Measurements from ENCODE around the gene PYGL. TPM values are rescaled to one million over a fixed set of nuclear protein-coding genes. Genes with fewer than 3 reads are reported as not detected.
"Not testable (repeated sequence)": the region's sequence is repeated elsewhere in the genome, so short reads cannot be mapped to it uniquely, and the experiment has no call there.

Gene PYGL
- total RNA-seq, 1 donor from 2014 or later, result 65.6 TPM

DNA sequence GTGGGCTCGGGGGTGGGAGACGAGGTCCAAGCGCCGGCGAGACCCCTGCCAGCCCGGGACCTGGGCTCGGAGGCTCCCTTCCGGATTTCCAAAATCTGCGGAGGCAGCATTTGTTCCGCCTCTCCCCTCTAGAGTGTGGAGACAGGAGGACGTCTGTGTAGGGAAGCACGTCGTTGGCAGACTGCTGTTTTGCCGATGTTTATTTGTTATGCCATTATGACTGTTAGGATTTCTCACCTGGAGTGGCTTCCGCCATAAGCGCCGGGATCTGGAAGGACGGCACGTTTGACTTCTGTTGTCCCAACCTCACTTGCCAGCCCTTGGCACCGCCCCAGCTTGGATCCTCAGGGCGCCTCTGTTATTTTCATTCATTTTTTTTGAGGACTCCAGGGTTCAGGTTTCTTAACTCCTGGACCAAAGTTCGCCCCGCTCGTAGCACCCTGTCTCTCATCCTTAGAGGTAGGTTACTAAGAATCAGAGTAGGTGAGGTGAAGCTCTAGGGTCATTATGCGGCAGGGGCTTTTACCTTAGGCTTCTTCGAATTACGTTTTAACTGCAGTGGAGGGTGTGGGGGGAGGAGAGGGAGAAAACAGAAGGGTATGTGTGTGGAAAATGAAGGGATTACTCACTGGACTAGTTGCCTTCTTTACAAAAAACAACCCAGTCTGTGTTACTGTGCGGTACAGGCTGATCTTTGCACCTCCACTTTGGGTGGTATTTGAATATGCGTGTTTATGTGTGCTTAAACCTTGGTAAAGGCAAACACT is 547 bp upstream of the PYGL start:
- no peaks in the 10 kb centered on the region for H3K4me1 ChIP-seq
- H3K36me3 ChIP-seq, result no peaks in the 10 kb centered on the region
- TF ChIP-seq, protein P1, sequence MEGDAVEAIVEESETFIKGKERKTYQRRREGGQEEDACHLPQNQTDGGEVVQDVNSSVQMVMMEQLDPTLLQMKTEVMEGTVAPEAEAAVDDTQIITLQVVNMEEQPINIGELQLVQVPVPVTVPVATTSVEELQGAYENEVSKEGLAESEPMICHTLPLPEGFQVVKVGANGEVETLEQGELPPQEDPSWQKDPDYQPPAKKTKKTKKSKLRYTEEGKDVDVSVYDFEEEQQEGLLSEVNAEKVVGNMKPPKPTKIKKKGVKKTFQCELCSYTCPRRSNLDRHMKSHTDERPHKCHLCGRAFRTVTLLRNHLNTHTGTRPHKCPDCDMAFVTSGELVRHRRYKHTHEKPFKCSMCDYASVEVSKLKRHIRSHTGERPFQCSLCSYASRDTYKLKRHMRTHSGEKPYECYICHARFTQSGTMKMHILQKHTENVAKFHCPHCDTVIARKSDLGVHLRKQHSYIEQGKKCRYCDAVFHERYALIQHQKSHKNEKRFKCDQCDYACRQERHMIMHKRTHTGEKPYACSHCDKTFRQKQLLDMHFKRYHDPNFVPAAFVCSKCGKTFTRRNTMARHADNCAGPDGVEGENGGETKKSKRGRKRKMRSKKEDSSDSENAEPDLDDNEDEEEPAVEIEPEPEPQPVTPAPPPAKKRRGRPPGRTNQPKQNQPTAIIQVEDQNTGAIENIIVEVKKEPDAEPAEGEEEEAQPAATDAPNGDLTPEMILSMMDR (IDR thresholded peaks at IDR 0.05), result no peak
- DNase-seq (peak; percentile 72), ATAC-seq (peak; percentile 76 to 77)
- intact Hi-C loops (cut with DNase I), result no loop called here
- peak overlapping the region; percentile 74 for H3K4me3 ChIP-seq
- no peaks in the 10 kb centered on the region for H3K9me3 ChIP-seq
- peak overlapping the region; percentile 88 for H3K27ac ChIP-seq
- no peaks in the 10 kb centered on the region for H3K27me3 ChIP-seq (ENCODE audit: low read depth)

DNA sequence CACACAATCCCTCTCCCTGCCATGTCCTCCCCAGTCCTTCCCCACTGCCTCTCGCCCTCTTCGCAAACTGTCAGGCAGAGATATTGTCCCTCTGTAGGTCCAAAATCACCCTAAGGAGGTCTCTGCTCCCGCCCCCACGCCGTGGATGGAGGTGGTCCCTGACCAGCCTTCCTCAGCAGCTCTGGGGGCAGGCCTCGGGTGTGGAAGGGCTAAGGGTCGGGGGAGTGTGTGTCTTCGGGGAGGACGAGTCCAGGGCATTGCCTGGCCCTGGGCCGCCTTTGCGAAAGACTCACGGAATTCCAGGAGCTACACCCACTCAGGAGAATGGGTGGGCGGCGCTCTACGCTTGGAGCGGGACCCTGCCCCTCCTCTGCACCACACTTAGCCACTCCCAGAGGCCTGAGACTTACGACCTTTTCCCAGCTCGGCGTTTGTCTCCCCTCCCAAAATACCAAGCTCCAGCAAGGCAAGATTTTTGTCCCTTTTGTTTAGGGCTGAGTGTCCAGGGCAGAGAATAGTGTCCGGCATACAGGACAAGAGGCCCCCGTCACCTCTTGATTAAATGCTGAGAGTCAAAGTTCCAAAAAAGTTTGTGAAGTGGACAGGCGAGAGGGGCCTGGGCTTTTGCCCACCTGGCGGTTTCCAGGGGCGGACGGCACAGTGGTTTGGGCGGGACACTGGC is 881 bp downstream of the PYGL start:
- H3K4me1 ChIP-seq, result no peaks in the 10 kb centered on the region
- intact Hi-C loops (cut with DNase I), result no loop called here
- H3K36me3 ChIP-seq, result no peaks in the 10 kb centered on the region
- peak overlapping the region; percentile 88 for H3K27ac ChIP-seq
- H3K9me3 ChIP-seq, result no peaks in the 10 kb centered on the region
- peak overlapping the region; percentile 74 for H3K4me3 ChIP-seq
- TF ChIP-seq, protein P1 (IDR thresholded peaks at IDR 0.05), result no peak
- H3K27me3 ChIP-seq (ENCODE audit: low read depth), result no peaks in the 10 kb centered on the region
- DNase-seq (peak; percentile 70), ATAC-seq (peak; percentile 70 to 81)

DNA sequence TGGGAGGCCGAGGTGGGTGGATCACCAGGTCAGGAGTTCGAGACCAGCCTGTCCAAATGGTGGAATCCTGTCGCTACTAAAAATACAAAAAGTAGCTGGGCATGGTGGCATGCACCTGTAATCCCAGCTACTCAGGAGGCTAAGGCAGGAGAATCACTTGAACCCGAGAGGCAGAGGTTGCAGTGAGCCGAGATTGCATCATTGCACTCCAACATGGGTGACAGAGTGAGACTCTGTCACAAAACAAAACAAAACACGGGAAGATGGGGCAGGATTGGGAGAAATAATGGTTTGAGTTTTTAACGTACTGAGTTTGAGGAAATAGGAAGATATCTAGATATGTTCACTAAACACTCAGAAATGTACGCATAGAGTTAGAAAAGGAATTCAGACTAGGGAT is 2.6 kb downstream of the PYGL start:
- intact Hi-C loops (cut with DNase I); H3K4me1 ChIP-seq: not testable (repeated sequence)

DNA sequence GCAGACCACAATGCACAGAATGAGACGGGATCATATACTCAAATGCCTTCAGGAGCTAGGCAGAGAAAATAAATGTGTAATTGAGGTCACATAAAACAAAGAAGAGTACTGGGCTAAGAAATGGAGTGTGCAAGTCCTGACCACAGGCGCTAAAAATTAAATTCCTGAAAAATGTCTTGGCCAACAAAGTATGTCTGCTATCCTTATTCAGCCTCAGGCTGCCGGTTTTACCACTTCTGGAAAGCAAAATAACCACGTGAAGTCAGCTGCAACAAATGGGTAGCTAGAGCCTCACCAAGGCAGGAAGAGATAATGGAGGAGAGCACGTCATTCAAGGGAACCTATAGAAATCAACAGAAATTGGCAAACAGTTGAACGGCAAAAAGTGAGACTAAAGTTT is 3.1 kb downstream of the PYGL start:
- no peak overlapping the region for H3K27ac ChIP-seq
- TF ChIP-seq, protein P1 (IDR thresholded peaks at IDR 0.05), result no peak
- H3K9me3 ChIP-seq, result no peaks in the 10 kb centered on the region
- DNase-seq, result no peak
- intact Hi-C loops (cut with DNase I), result no loop called here
- no peaks in the 10 kb centered on the region for H3K27me3 ChIP-seq (ENCODE audit: low read depth)
- no peaks in the 10 kb centered on the region for H3K36me3 ChIP-seq
- no peak overlapping the region for H3K4me3 ChIP-seq
- ATAC-seq, result no peak
- no peaks in the 10 kb centered on the region for H3K4me1 ChIP-seq

More for the DNA sequence above, 2.6 kb downstream of the PYGL start:
- H3K36me3 ChIP-seq; H3K9me3 ChIP-seq; H3K27ac ChIP-seq; H3K4me3 ChIP-seq; DNase-seq; H3K27me3 ChIP-seq (ENCODE audit: low read depth); ATAC-seq: not testable (repeated sequence)

DNA sequence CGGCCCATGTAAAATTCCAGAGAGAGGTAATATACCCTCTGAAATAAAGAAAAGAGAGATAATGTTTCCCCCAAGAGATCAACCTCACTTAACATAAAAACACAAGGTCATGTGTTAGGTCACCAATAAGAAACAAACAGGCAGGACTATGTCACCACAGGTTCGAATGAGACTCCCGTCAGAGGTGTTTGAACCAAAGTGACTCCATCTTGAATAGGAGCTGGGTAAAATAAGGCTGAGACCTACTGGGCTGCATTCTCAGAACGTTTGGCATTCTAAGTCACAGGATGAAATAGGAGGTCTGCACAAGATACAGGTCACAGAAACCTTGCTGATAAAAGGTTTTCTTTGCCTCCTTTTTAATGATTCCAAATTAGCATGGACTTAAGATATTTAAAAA is 6.5 kb downstream of the PYGL start:
- Histone ChIP-seq H3K4me3 (no peak overlapping the region), H3K9me3 (no peaks in the 10 kb centered on the region), H3K27ac (no peak overlapping the region), H3K4me1 (no peaks in the 10 kb centered on the region), H3K27me3 (ENCODE audit: low read depth) (no peaks in the 10 kb centered on the region), H3K36me3 (peaks cover 13% of the 10 kb centered on the region)
- intact Hi-C loops (cut with DNase I), result no loop called here
- TF ChIP-seq, protein P1 (IDR thresholded peaks at IDR 0.05), result no peak
- no peak for DNase-seq
- ATAC-seq, result no peak

DNA sequence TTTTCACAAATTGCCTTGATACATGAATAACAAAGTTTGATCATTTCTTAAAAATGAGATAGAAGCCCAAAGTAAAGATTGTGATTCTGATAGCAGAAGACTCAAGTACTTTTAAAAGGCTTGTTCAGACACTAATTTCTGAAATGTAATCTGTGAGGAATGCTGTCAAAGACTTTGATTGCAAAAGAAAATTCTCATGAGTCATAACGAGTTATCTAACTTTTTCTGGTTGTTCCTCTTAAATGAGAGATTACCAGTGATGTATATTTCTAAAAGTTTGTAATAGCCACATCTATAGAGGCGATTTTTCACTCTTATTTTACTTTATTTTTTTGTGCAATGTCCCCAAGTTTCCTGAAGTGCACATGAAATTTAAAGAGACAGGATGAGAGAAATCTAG is 7.0 kb downstream of the PYGL start:
- DNase-seq (no peak), ATAC-seq (peak; percentile 23 to 43)
- H3K4me1 ChIP-seq, result no peaks in the 10 kb centered on the region
- H3K9me3 ChIP-seq, result no peaks in the 10 kb centered on the region
- intact Hi-C loops (cut with DNase I), result no loop called here
- TF ChIP-seq, protein P1 (IDR thresholded peaks at IDR 0.05), result no peak
- H3K27me3 ChIP-seq (ENCODE audit: low read depth), result no peaks in the 10 kb centered on the region
- no peak overlapping the region for H3K27ac ChIP-seq
- peaks cover 13% of the 10 kb centered on the region for H3K36me3 ChIP-seq
- no peak overlapping the region for H3K4me3 ChIP-seq
